Measurements from ENCODE around the gene C12orf43.

C12orf43 gene

GRCh38 chr12:121013715-121014114, 2.6 kb downstream of the C12orf43 start:
- H3K4me3 ChIP-seq (ENCODE audit: low read depth, low read length) = no peak overlapping the region
- TF ChIP-seq, protein P1, sequence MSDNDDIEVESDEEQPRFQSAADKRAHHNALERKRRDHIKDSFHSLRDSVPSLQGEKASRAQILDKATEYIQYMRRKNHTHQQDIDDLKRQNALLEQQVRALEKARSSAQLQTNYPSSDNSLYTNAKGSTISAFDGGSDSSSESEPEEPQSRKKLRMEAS (IDR thresholded peaks at IDR 0.05; ENCODE audit: low read depth, low read length) = no peak
- TF ChIP-seq MYC (IDR thresholded peaks at IDR 0.05; ENCODE audit: low read depth, low read length) (no peak), POLR2A (IDR thresholded peaks at IDR 0.05; ENCODE audit: extremely low read depth, insufficient read length) (no peak), CTCF (IDR thresholded peaks at IDR 0.05; ENCODE audit: low read depth, low read length) (no peak)
- no peak for DNase-seq (ENCODE audit: low read depth)

DNA sequence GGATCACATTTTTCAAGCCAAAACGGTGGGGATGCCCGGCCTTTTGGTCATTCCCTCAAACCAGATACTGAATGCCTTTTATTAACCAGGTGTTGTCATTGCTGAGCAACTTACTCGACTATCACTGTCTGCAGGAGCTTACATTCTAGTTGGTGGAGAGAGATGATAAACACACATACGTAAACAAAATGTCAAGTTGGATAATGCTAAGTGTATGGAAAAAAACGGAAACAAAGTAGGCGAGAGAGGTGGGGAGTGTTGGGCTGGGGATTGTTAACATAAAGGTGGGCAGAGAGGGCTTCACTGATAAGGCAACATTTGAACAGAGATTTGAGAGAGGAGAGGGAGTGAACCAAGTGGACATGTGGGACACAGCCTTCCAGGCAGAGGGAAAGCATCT, 4.5 kb downstream of the C12orf43 start:
- DNase-seq (ENCODE audit: low read depth) = no peak
- H3K4me3 ChIP-seq (ENCODE audit: low read depth, low read length) = no peak overlapping the region
- TF ChIP-seq MYC (IDR thresholded peaks at IDR 0.05; ENCODE audit: low read depth, low read length) = no peak

DNA sequence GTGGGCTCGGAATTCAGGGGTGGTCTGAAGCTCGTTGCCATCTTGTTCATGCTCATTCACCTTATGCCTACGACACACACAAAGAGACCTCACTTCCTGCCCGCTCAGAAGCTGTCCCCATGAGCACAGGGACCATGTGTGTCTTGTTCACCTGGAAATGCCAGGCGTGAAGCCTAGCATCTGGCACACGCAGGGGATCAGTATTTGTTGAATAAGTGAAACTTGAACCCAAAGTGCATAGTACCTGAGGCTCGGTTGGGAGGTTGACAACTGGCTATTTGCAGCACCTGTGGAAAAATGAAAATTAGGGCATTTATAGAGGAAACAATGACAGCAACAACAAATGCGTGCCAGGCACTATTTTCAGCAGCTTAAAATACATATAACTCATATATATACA, 5.4 kb downstream of the C12orf43 start:
- TF ChIP-seq MYC (IDR thresholded peaks at IDR 0.05; ENCODE audit: low read depth, low read length) (no peak), CTCF (IDR thresholded peaks at IDR 0.05; ENCODE audit: low read depth, low read length) (no peak)
- H3K4me3 ChIP-seq (ENCODE audit: low read depth, low read length) = no peak overlapping the region
- DNase-seq (ENCODE audit: low read depth) = no peak

- TF ChIP-seq CTCF (IDR thresholded peaks at IDR 0.05; ENCODE audit: low read depth, low read length) (peak; percentile 56), MYC (IDR thresholded peaks at IDR 0.05; ENCODE audit: low read depth, low read length) (no peak)
- H3K4me3 ChIP-seq (ENCODE audit: low read depth, low read length) = no peak overlapping the region
- peak; percentile 60 for DNase-seq (ENCODE audit: low read depth)
Observed at GRCh38 chr12:121009741-121010140, 6.5 kb downstream of the C12orf43 start.

DNA sequence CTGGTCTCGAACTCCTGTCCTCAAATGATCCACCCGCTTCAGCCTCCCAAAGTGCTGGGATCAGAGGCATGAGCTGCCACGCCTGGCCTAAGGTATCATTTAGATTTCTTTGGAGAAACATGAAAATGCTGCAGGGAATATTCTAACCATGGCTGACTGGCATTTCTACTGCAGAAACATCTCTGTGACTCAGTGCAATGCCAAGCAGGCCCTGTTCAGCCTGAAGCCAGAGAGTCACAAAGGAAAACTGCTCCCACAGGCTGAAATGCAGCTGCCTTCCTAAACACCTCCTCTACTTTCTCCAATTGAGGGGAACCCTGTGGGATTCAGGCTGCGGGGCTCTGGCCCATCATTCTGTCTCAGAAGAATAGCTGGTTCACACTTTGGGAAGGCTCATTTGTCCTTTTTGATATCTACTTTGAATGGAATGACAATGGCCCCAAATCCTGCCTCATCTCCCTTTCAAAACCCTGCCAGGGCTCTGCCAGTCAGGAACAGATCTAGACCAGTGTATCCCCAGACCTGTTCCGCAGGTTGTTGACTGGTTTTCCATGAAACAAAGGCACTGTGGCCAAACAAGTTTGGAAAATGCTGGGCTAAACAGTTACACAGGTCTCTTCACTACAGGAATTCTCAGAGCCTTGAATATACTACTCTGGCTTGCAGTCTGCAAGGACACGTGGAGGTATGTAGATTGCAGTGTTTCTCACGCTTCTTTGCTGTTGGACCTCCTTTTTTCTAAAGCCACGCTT, 7.8 kb downstream of the C12orf43 start:
- DNase-seq (ENCODE audit: low read depth) = no peak
- H3K4me3 ChIP-seq (ENCODE audit: low read depth, low read length) = no peak overlapping the region
- TF ChIP-seq CTCF (IDR thresholded peaks at IDR 0.05; ENCODE audit: low read depth, low read length) = no peak

DNA sequence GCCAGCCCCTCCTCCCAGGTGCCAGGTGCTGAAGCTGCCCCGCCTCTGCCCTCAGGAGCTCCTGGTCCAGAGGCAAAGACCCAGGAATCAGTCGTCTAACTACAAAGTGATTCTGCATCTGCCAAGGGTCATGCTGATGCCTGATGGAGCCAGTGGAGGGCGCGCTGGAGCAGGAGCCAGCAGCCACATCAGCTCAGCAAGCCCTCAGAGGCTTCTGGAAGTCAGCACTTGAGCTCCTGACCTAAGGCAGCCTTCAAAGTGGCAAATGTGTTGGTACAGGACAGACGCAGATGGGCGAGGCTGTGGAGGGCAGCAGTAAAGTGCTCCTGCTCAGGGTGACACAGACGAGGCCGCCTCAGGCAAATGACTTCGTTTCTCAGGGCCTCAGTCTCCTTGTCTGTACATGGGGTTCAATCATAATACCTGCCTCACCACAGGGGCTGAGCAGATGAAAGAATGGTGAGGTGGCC, 10.9 kb downstream of the C12orf43 start:
- no peak overlapping the region for H3K4me3 ChIP-seq (ENCODE audit: low read depth, low read length)
- peak; percentile 78 for DNase-seq (ENCODE audit: low read depth)
- TF ChIP-seq POLR2A (IDR thresholded peaks at IDR 0.05; ENCODE audit: extremely low read depth, insufficient read length) (no peak), CTCF (IDR thresholded peaks at IDR 0.05; ENCODE audit: low read depth, low read length) (peak; percentile 96), MYC (IDR thresholded peaks at IDR 0.05; ENCODE audit: low read depth, low read length) (no peak)
- TF ChIP-seq, protein P1 (IDR thresholded peaks at IDR 0.05; ENCODE audit: low read depth, low read length) = peak; percentile 61
